Fibroblast of the conjunctiva (primary cell): ENCODE measurements around the gene ZNF396.

Experiments
- DNase-seq: peaks from one replicate; pipeline ENCODE4 v3.0.0-alpha.2; 2010; ENCODE audit warnings: low read depth

The ZNF396 gene

DNA sequence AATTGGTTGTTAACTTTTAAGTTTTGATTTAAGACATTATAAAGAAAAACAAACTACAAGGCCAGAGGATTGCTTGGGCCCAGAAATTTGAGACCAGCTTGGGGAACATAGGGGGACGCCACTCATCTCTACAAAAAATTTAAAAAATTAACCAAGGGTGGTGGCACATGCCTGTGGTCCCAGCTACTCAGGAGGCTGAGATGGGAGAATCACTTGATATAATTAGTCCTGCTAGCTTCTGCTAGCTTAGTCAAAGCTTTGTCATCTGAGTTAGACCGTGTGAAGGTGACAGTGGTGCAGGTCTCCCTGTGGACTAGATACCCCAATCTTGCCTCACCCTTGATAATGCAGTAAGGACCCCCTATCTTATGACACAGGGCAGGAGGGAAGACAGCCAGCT is 6.0 kb upstream of the ZNF396 start:
- DNase-seq = no peak

- DNase-seq = no peak
These were observed 2.3 kb upstream of the ZNF396 start for GRCh38 chr18:35379421-35379820.

- DNase-seq = no peak
These were observed 1.4 kb upstream of the ZNF396 start for GRCh38 chr18:35378574-35378896.

DNA sequence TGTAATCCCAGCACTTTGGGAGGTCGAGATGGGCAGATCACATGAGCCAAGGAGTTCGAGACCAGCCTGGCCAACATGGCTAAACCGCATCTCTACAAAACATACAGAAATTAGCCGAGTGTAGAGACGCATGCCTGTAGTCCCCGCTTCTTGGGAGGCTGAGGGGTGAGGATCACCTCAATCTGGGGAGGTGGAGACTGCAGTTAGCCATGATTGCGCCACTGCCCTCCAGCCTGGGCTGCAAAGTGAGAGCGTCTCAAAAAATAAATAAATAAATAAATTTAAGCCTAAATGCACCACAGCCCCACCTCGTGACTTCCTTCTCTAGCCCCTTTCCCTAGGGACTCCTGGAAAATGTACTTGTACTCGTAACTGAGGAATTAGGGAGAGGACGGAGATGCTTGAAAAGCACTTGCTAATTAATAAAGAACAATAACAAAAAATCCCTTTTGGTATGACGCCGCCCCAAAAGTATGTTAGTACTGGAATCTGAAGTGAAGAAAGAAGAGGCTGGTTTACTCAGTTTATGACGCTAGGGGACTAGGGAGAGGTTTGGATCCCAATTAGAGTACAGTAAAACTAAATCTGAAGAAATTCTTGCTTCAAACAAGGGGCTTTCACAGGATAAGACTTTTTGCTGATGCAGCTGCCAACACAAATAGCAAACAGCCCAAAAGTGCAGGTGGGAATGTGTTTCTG is 887 bp upstream of the ZNF396 start:
- no peak for DNase-seq

DNA sequence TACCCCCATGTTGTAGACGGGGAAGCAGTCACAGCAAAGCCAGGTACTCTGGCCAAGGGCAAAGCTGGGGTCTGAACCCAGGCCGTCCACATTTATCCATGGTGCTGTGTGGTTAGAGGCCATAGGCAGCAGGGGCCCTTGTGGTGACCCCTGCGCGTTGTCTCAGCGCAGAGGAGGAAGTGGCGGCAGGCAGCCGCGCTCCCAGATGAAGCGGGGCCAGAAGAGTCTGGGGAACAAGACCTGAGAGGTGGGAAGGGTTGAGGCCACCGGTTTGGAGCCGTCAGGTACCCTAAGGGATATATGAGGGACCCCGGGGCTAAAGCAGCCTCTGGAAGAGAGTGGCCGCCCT is 770 bp downstream of the ZNF396 start:
- DNase-seq = no peak

- no peak for DNase-seq
These were observed 2.4 kb downstream of the ZNF396 start for GRCh38 chr18:35374708-35375107.

DNA sequence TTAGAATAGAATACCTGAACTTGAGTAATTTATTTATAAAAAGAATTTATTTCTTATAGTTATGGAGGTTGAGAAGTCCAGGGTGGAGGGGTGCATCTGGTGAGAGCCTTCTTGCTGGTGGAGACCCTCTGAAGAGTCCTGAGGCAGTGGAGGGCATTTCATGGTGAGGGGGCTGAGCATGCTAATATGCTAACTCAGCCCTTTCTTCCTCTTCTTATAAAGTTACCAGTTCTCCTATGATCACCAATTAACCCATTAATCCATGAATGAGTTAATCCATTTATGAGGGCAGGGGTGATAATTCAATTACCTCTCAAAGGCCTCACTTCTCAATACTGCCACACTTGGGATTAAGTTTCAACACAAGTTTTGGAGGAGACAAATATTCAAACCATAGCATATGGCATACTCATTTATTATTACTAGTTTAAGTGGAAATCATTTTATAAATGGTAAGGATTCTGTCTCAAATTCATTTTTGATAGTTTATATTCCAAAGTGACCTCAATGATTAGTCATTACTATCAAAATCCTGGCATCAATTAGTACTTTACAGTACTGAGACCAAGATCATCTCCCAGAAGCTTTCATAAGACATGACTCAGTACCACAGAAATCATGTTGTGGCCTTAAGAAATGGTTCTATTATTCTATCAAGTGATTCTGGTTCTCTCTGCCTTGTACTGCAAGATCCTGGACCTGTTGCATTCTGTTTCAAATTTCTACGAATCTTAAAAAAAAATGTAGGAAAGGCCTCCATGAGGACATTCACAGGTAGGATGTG is 5.5 kb downstream of the ZNF396 start:
- no peak for DNase-seq

DNA sequence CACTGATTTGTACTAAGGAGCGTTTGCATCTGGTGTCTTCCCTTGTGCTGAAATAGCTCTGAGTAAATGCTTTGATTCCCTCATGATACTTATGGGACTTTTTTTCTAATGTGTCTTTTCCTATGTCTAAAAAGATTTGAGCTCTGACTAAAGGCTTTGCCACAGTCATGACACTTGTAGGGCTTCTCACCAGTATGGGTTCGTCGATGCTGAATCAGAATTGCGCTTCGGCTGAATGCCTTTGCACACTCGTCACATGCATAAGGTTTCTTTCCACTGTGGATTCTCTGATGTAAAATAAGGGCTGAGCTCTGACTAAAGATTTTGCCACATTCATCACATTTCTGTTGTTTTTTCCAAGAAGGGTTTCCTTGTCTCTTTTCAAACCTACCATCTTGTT is 8.0 kb downstream of the ZNF396 start:
- DNase-seq = no peak

DNA sequence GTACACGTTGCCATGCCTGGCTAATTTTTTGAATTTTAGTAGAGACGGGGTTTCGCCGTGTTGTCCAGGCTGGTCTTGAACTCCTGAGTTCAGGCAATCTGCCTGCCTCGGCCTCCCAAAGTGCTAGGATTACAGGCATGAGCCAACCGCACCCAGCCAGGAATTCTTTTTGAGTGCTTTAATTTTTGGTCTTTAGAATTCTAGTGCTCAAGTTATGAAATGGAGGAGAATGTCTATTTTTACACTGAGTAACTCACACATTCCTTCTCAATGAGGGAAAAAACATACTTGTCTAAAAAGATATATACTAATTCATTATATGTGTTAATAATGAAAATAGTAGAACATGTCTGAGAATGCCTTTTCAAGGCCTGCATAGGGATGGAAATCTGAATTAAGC is 8.5 kb downstream of the ZNF396 start:
- no peak for DNase-seq

- DNase-seq = no peak
These were observed 14.6 kb downstream of the ZNF396 start for GRCh38 chr18:35362531-35362930.

DNA sequence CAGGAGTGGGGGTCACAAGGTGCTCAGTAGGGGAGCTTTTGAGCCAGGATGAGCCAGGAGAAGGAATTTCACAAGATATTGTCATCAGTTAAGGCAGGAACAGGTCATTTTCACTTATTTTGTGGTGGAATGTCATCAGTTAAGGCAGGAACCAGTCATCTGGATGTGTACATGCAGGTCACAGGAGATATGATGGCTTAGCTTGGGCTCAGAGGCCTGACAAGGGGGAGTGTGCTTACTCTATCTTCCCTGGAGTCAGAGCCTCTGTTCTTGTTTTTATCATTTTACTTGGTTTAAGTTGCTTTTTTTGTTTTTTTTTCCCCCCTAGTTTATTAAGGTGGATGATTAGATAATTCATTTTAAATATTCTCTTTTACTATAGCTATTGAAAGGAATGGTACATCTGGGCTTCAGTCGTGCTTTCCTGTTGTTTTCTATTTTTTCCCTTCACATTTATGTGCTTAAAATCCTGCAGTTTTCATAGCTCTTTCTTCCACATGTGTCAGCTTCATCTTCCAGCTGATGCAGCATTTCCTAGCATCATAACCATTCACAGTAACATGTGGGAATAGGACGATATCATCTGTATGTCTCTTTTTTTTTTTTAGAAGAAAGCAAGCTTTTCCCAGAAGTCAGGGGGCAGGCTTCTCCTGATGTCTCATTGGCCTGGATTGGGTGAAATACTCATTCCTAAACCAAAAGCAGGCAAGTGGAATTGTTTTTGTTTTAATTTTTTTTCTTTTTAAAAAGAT is 15.4 kb downstream of the ZNF396 start:
- DNase-seq = no peak

DNA sequence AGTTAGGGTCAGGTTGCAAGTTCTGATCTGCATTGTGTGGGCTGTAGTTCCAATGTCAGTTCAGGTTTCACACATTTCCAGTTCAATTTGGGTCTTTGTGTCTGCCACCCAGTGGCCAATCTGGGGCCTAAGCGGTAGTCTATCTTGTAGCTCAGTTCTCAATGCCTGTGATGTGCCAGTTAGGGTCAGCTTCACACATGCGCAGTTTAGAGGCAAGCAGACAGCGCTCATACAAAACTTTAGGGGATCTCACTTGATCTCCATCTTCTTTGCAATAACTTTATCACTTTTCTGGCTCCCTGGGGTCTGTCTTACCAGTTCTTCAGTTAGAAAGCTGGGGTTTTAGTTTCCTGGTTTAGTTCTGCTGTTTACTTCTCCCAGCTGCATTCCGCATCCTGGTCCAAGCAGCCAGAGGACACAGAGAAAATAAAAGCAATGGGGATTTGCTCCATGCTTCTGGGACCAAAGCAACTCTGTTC is 22.0 kb downstream of the ZNF396 start:
- DNase-seq = peak; percentile 82

GRCh38 chr18:35352778-35353177 is 24.4 kb downstream of the ZNF396 start:
- DNase-seq = no peak

GRCh38 chr18:35352283-35352682 is 24.9 kb downstream of the ZNF396 start:
- DNase-seq = no peak

GRCh38 chr18:35348001-35348400 is 29.1 kb downstream of the ZNF396 start:
- no peak for DNase-seq

DNA sequence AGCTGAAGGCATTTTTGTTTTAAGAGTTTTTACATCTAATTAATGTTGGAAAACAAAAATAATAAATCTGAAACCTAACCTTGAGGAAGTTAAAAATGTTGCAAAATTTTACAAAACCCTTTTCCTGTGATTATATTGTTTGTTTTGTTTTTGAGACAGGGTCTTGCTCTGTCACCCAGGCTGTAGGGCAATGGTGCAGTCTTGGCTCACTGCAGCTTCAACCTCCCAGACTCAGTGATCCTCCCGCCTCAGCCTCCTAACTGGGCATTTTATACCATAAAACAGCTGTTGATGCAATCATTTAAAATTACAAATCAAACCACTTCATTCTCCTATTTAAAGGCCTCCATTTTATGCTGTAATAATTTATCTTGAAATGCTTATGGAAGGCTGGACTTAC is 31.2 kb downstream of the ZNF396 start:
- no peak for DNase-seq

DNA sequence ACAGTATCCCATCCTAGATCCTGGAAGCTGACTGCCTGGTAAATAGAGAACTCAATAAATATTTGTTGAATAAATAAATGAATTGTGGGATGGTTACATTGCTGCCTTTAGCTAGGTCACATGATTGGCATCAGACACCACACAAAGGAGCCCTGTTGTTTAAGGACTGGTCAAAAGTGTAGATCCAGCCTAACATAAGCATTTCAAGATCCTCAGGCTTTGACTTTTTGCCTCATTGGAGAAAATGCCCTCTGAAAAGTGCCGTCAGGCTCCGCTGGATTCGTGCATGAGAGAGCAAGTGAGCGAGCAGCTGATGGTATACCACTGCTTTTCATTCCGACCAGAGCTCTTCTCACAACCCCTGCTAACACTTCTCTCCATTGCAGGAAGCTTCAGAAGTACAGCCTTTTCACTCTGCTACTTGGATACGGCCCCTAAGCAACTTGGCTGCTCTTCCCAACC is 31.6 kb downstream of the ZNF396 start:
- no peak for DNase-seq

DNA sequence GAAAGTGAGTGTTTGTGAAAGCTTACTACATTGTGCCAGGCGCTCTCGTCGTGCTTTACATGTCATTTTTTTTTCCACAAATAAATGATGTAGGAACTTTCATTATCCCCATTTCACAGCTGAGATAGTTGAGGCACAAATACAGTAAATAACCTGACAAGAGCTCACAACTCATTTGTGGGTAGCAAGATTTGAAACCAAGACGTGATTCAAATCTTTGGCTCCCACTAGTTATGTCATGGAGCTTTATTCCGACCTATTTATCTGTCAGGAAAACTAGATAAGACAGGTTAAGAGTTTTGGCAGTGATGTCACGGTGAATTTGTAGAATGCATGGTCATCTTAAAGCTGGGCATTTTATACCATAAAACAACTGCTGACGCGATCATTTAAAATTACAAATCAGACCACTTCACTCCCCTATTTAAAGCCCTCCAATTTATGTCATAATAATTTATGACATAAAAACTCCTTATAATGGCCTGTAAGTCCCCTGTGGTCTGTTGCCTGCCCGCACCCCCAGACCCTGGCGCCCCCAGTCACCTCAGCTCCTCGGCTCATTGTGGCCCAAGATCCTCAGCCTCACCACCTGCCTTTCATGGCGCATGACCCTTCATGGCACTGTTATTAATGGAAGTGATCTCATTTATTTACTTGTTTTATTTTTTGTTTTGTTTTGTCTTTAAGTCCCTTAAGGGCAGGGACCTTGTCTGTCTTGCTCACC is 32.2 kb downstream of the ZNF396 start:
- DNase-seq = no peak

GRCh38 chr18:35343936-35344735 is 33.0 kb downstream of the ZNF396 start, which contains the start of gene ZNF24:
Gene ZNF24 (minus strand): TSS chr18:35344420. CDS start chr18:35340650, 3,770 bp downstream.
- peak; percentile 86 for DNase-seq

GRCh38 chr18:35343488-35343935 is 33.6 kb downstream of the ZNF396 start:
- DNase-seq = no peak

DNA sequence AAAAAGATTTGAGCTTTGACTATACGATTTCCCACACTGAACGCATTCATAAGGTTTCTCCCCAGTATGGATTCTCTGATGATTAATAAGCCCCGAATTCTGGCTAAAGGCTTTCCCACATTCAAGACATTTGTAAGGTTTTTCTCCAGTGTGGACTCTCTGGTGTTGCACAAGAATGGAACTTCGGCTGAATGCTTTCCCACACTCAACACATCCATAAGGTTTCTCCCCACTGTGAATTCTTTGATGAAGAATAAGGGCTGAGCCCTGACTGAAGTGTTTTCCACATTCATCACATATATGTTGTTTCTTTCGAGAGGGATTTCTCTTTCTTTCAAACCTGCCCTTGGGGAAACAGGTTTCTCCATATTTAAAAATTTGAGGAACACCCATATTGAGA is 39.9 kb downstream of the ZNF396 start:
- DNase-seq = no peak
